Activated T-cell treated with anti-CD3 and anti-CD28 coated beads, Interleukin-2, amount 50 U/mL, for 72 hours (primary cell): ENCODE results near the gene RICTOR. TPM values are rescaled to one million over a fixed set of nuclear protein-coding genes. Genes with fewer than 3 reads are reported as not detected.

Experiments used
- ATAC-seq, 2 donors: fragments of 150-1000 bp; cut with Tn5 transposase; replicated peaks in 1 of 2; 2 replicates each; pipeline ENCODE4 v1.10.0; 2021; ENCODE audit warnings: moderate library complexity in 2 of 2, mild to moderate bottlenecking in 1 of 2
- DNase-seq, 2 donors: peaks; one replicate each; pipeline ENCODE4 v3.0.0; 2021 to 2022; ENCODE audit warnings: mixed read lengths in 1 of 2
- H3K27ac Mint-ChIP-seq: one replicate; pipeline ENCODE4 v1.8.0; 2022; ENCODE audit warnings: mild to moderate bottlenecking, moderate library complexity, mixed read lengths
- H3K27me3 Mint-ChIP-seq: one replicate; pipeline ENCODE4 v1.8.0; 2022; ENCODE audit warnings: low read depth, mixed read lengths
- H3K36me3 Mint-ChIP-seq, 2 donors: one replicate each; pipeline ENCODE4 v1.8.0; 2022; ENCODE audit warnings: mixed read lengths in 2 of 2, mild to moderate bottlenecking in 1 of 2; ENCODE audit not compliant: insufficient read depth in 2 of 2
- H3K4me1 Mint-ChIP-seq: one replicate; pipeline ENCODE4 v1.8.0; 2022; ENCODE audit warnings: low read depth, mixed read lengths
- H3K4me3 Mint-ChIP-seq, 2 donors: one replicate each; pipeline ENCODE4 v1.8.0; 2022; ENCODE audit warnings: mild to moderate bottlenecking in 2 of 2, mixed read lengths in 2 of 2, moderate library complexity in 2 of 2
- H3K9me3 Mint-ChIP-seq, 2 donors: one replicate each; pipeline ENCODE4 v1.8.0; 2022; ENCODE audit warnings: mixed read lengths in 2 of 2
- total RNA-seq, 2 donors: library from RNA; stranded (reverse); gene quantifications; one replicate each; pipeline ENCODE4 v1.2.3, GENCODE V29; 2022

RICTOR gene
- total RNA-seq, 2 donors from 2014 or later, result 34.6 to 47.0 TPM

DNA sequence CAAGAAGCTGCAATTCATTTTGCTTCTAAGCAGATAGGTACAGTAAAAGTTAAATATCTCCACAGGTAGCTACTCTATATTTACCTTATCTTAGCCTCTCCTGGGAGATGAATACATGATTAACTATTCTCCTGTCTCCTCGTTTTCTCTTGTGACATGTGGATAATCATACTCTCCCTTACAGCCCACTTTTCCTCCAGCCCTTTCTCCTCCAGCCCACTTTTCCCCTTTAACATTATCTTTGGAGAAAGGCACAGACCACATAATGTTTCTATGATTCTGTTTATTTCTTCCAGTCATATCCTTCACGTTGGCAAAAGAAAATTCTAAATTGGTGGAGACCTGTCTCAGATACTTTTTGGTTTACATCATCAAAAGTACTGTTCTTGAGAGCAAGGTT lies 144.4 kb downstream of the RICTOR start:
- DNase-seq (no peak), ATAC-seq (no peak)
- no peak overlapping the region for H3K27ac Mint-ChIP-seq
- H3K36me3 Mint-ChIP-seq, result peaks cover 0 to 2% of the 10 kb centered on the region in 2 donors
- H3K4me1 Mint-ChIP-seq, result no peaks in the 10 kb centered on the region
- no peak overlapping the region for H3K4me3 Mint-ChIP-seq
- H3K9me3 Mint-ChIP-seq, result peaks cover 0 to 4% of the 10 kb centered on the region in 2 donors
- peaks cover 27% of the 10 kb centered on the region for H3K27me3 Mint-ChIP-seq

DNA sequence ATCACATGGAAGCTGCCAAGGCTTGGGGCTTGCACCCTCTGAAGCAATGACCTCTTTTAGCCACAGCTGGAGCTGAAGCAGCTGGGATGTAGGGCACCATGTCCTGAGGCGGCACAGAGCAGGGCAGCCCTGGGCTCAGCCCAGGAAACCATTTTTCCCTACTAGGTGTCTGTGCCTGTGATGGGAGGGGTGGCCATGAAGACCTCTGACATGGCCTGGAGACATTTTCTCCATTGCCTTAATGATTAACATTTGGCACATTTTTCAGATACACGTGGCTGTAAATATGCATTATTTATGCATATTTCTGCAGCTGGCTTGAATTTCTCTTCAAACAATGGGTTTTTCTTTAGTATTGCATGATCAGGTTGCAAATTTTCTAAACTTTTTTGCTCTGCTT lies 146.7 kb downstream of the RICTOR start:
- Mint-ChIP-seq H3K27ac (no peak overlapping the region), H3K27me3 (peaks cover 39% of the 10 kb centered on the region), H3K4me3 (no peak overlapping the region), H3K9me3 (peaks cover 0 to 4% of the 10 kb centered on the region in 2 donors), H3K36me3 (peaks cover 0 to 2% of the 10 kb centered on the region in 2 donors), H3K4me1 (no peaks in the 10 kb centered on the region)
- DNase-seq (no peak), ATAC-seq (no peak)

DNA sequence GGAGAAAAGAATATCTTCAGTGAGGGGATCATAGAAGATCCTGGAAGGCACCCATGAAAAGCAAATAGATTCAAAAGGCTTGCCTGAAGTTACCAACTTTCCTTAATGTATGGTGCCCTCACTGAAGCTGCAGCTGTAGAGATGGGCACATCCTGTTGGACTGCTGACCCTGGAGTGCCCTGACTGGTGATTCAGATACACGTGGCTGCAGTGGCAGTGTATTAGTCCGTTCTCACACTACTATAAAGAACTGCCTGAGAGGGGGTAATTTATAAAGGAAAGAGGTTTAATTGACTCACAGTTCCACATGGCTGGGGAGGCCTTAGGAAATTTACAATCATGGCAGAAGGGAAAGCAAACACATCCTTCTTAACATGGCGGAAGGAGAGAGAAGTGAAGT lies 148.1 kb downstream of the RICTOR start:
- DNase-seq, result no peak
- H3K4me3 Mint-ChIP-seq, result no peak overlapping the region
- peaks cover 45% of the 10 kb centered on the region for H3K27me3 Mint-ChIP-seq
- H3K27ac Mint-ChIP-seq, result no peak overlapping the region
- H3K36me3 Mint-ChIP-seq, result peaks cover 0 to 2% of the 10 kb centered on the region in 2 donors
- no peaks in the 10 kb centered on the region for H3K4me1 Mint-ChIP-seq
- no peak for ATAC-seq
- peaks cover 0 to 4% of the 10 kb centered on the region in 2 donors for H3K9me3 Mint-ChIP-seq

DNA sequence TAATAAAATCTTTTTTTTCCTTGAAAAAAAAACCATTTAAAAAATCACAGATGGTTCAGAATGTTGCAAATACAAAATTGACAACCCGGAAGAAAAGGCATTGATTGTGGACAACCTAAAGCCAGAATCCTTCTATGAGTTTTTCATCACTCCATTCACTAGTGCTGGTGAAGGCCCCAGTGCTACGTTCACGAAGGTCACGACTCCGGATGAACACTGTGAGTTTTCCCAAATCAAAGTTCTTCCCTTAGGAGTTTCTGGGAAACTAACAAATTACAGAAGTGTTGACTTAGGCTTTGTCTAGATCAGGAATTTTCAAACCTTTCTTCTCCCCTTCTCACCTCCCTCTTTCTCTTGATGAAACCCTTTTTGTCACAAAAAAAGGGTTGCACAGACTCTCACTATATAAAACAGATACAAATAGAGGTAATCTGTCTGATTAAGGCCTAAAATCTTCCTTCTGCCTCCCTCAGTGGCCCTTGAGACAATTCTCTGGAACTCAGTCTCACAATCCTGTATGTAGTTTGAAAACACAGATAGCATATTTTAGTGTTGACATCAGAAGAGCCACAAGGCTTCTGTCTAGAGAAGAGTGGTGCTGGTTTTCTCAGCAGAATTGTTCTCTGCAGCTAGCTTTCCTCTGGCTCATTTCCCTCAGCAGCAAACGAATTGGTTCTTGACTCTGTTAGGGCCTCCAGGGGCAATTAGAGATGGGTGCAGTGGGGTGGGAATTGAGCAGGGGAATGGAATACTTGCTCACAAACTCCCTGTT lies 148.9 kb downstream of the RICTOR start:
- no peak for ATAC-seq
- Mint-ChIP-seq H3K4me3 (no peak overlapping the region), H3K27me3 (peaks cover 45% of the 10 kb centered on the region)

DNA sequence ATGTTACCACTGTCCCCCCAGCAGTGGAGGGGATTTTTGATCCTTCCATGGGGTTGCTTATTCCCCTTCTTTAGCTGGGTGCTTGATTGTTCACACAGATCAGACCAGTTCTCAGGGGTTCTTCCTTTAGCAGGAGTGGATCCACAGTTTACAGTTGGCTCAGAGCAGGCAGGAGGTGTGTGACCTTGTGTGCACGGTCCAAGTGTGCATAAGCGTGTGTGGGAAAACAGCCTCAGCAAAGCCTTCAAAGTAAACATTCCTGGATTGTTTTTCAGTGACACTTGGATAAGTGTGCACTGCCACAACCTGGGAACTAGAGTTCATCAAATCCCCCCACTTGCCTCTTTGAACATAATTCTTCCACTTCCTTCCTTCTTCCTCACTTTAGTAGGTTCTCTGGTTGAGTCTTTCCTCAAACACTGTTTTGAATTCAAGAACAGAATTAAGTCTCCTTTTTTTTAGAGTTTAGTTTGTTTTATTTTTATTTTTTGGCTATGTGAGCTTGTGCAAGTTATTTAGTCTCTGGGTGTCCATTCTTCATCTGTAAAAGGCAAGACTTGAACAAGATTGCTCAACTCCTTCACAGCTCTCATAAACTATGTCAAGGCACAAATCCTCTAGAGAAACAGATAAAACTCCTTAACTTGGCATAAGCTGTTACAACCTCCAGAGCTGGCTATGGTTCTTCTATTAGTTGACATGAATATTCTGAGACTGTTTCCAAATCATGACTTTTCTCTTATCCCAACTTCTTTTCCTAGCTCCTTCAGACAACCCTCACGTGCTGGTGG lies 150.3 kb downstream of the RICTOR start:
- no peaks in the 10 kb centered on the region for H3K4me1 Mint-ChIP-seq
- H3K9me3 Mint-ChIP-seq, result peaks cover 0 to 4% of the 10 kb centered on the region in 2 donors
- DNase-seq (no peak), ATAC-seq (no peak)
- H3K4me3 Mint-ChIP-seq, result no peak overlapping the region
- H3K27me3 Mint-ChIP-seq, result peaks cover 49% of the 10 kb centered on the region
- H3K36me3 Mint-ChIP-seq, result peaks cover 0 to 2% of the 10 kb centered on the region in 2 donors
- no peak overlapping the region for H3K27ac Mint-ChIP-seq

More for the DNA sequence above, 148.9 kb downstream of the RICTOR start:
- peaks cover 0 to 4% of the 10 kb centered on the region in 2 donors for H3K9me3 Mint-ChIP-seq
- no peak overlapping the region for H3K27ac Mint-ChIP-seq
- H3K36me3 Mint-ChIP-seq, result peaks cover 0 to 2% of the 10 kb centered on the region in 2 donors
- H3K4me1 Mint-ChIP-seq, result no peaks in the 10 kb centered on the region
- no peak for DNase-seq

DNA sequence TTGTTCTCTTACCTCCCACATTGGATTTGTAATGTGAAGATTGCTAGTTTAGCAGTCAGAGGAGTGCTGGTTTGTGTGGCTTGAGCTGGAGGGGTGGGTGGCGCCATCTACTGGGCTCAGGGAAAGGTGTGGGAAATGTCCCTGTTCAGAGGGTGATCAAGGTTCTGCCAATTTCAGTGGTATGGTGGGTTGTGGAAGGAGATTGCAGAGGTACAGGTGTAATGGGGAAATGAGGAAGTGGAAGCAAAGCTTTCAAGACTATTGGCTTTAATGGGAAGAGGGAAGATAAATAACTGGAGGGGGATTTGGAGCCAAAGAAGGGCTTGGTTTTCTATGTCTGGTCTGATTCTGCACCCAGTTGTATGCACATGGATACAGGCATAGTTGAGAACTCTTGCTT lies 152.0 kb downstream of the RICTOR start:
- DNase-seq (peak; percentile 48 to 58), ATAC-seq (peak; percentile 72 to 79)
- no peaks in the 10 kb centered on the region for H3K36me3 Mint-ChIP-seq
- H3K27me3 Mint-ChIP-seq, result peaks cover 49% of the 10 kb centered on the region
- no peaks in the 10 kb centered on the region for H3K4me1 Mint-ChIP-seq
- H3K4me3 Mint-ChIP-seq, result no peak overlapping the region
- H3K27ac Mint-ChIP-seq, result no peak overlapping the region
- no peaks in the 10 kb centered on the region for H3K9me3 Mint-ChIP-seq

DNA sequence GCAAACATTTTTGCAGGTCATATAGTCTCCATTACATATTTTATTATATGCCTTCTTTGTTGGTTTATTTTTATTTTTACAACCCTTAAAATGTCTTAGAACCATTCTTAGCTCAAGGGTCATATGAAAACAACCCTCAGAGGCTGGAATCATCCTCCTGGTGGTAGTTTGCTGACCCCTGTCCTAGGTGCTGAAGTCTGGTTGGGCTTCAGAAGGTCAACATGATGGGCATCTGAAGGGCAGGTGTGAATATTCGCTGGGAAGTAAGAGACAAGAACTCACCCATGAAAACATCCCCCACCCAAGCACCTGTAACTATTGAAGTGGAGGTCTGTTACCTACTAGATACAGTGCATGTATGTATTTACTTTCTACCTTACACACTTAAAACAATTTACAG lies 153.0 kb downstream of the RICTOR start:
- DNase-seq (no peak), ATAC-seq (no peak)
- H3K27ac Mint-ChIP-seq, result no peak overlapping the region
- H3K9me3 Mint-ChIP-seq, result no peaks in the 10 kb centered on the region
- no peaks in the 10 kb centered on the region for H3K4me1 Mint-ChIP-seq
- no peaks in the 10 kb centered on the region for H3K36me3 Mint-ChIP-seq
- peaks cover 46% of the 10 kb centered on the region for H3K27me3 Mint-ChIP-seq
- no peak overlapping the region for H3K4me3 Mint-ChIP-seq

DNA sequence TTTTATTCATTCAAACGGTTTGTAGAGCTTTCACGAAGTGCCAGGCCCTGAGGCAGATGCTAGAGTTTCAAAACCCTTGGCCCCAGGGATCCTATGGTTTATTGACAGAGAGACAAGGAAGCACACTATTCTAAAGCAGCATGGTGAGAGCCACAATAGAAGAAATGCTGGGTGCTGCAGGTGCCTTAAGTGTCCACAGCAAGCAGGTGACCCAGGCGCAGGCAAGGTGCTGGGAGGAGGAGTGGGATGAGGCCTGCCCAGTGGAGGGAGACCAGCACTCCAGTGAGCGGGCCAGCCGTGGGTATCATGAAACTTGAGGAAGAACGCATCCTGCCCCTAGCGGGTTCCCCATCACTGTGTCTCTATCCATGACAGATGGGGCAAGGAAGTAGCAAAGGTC lies 157.4 kb downstream of the RICTOR start:
- Mint-ChIP-seq H3K36me3 (no peaks in the 10 kb centered on the region), H3K27ac (no peak overlapping the region), H3K9me3 (no peaks in the 10 kb centered on the region), H3K27me3 (peaks cover 29% of the 10 kb centered on the region), H3K4me3 (no peak overlapping the region), H3K4me1 (no peaks in the 10 kb centered on the region)
- DNase-seq (no peak), ATAC-seq (no peak)

DNA sequence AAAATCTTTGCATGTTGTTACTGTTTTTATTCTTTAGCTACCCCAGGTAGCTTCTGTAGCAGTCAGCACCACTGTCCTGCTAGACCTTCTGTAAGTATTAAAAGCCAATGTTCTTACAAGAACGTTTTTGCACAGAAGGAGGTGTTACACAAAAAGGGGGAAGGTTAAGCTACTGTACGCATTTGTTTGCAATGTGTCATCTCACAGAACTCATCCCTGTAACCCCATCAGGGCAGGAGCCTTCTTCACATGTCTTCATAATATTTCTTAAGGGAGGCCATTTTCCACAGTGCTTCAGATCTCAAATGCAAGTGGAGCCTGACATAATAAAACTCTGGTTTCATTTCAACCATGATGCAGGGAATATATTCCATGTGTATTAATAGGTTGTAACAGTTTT lies 160.5 kb downstream of the RICTOR start:
- H3K27ac Mint-ChIP-seq, result no peak overlapping the region
- no peak overlapping the region for H3K4me3 Mint-ChIP-seq
- peaks cover 0 to 4% of the 10 kb centered on the region in 2 donors for H3K36me3 Mint-ChIP-seq
- no peaks in the 10 kb centered on the region for H3K4me1 Mint-ChIP-seq
- peaks cover 38% of the 10 kb centered on the region for H3K27me3 Mint-ChIP-seq
- DNase-seq (no peak), ATAC-seq (no peak)
- peaks cover 1 to 7% of the 10 kb centered on the region in 2 donors for H3K9me3 Mint-ChIP-seq

DNA sequence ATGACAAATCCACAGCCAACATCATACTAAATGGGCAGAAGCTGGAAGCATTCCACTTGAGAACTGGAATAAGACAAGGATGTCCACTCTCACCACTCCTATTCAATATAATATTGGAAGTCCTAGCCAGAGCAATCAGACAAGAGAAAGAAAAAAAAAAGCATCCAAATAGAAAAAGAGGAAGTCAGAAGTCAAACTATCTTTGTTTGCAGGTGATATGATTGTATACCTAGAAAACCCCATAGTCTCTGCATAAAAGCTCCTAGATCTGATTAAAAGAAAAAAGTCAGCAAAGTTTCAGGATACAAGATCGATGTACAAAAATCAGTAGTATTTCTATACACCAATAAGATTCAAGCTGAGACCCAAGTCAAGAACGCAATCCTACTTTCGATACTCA lies 162.3 kb downstream of the RICTOR start:
- Mint-ChIP-seq H3K9me3 (peaks cover 3 to 9% of the 10 kb centered on the region in 2 donors), H3K4me3 (no peak overlapping the region), H3K36me3 (peaks cover 0 to 6% of the 10 kb centered on the region in 2 donors), H3K27me3 (peaks cover 34% of the 10 kb centered on the region), H3K27ac (no peak overlapping the region), H3K4me1 (no peaks in the 10 kb centered on the region)
- ATAC-seq, result no peak
- DNase-seq, result no peak

DNA sequence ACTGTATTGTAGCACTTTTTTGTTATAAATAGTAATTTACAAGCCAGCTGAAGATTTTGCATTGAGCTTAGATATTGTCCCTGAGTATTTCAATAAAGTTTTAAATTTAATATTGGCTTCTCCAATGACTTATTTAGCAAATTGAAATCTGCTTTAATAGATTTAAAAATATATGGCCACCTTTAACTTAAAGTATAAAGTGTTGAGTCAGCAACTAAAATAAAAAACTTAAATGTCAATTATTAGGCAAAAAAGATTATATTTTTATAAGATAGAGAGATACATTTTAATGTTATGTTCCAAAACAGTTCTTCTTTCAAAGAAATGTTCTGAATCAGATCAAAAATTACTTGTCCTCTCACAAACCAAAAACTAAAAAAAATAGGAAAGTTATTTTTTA lies 167.7 kb downstream of the RICTOR start:
- peaks cover 3 to 8% of the 10 kb centered on the region in 2 donors for H3K36me3 Mint-ChIP-seq
- no peak overlapping the region for H3K4me3 Mint-ChIP-seq
- peaks cover 3 to 11% of the 10 kb centered on the region in 2 donors for H3K9me3 Mint-ChIP-seq
- no peak for ATAC-seq
- no peak overlapping the region for H3K27ac Mint-ChIP-seq
- H3K4me1 Mint-ChIP-seq, result no peaks in the 10 kb centered on the region
- H3K27me3 Mint-ChIP-seq, result peaks cover 15% of the 10 kb centered on the region
- no peak for DNase-seq

DNA sequence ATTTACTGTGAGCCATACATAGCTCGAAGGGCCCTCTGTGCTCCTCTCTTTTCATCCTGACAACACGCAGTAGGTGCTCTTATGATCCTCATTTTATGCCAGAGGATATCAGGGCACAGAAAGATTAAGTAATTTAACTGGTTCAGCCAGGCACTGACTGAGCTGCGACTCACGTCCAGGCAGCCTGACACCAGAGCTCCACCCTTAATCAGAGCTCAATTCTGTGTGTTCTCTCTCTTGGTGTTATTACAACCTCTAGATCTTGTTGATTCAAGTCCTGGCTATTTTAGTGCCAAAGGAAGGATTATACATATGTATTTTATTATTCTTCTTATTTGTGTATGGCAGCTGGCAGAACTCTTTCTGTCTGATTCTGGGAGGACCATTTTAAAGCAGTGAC lies 168.7 kb downstream of the RICTOR start:
- ATAC-seq, result no peak
- no peak overlapping the region for H3K27ac Mint-ChIP-seq
- H3K27me3 Mint-ChIP-seq, result peaks cover 13% of the 10 kb centered on the region
- H3K9me3 Mint-ChIP-seq, result peaks cover 3 to 8% of the 10 kb centered on the region in 2 donors
- H3K36me3 Mint-ChIP-seq, result peaks cover 3 to 8% of the 10 kb centered on the region in 2 donors
- no peaks in the 10 kb centered on the region for H3K4me1 Mint-ChIP-seq
- no peak overlapping the region for H3K4me3 Mint-ChIP-seq
- no peak for DNase-seq

DNA sequence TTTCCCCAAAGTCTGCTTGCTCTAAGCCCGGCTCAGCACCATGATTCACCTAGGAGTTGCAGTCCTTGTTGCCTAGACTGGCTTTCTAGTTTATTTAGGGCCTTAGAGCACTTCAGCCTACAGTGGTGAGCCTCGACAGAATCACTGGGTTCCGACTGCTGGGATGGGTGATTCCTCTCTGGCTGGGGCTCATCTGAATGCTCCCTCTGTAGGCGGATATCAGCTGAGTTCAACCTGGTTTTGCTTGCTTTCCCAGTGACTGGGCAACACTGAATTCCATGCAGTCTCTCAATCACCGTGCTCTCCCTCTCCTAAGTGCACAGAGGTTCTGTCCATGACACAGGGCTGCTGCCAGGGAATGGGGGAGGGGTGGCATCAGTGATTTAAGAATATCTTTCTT lies 174.3 kb downstream of the RICTOR start:
- Mint-ChIP-seq H3K4me3 (no peak overlapping the region), H3K4me1 (no peaks in the 10 kb centered on the region), H3K36me3 (peaks cover 3% of the 10 kb centered on the region in 2 donors), H3K27ac (no peak overlapping the region), H3K9me3 (peaks cover 5 to 7% of the 10 kb centered on the region in 2 donors), H3K27me3 (no peaks in the 10 kb centered on the region)
- ATAC-seq (no peak), DNase-seq (no peak)
